ENCODE results near the gene ATP10A. TPM values are rescaled to one million over a fixed set of nuclear protein-coding genes. Genes with fewer than 3 reads are reported as not detected.

ATP10A gene
- total RNA-seq, 1 experiment from 2014 or later, result 2.5 TPM

- DNase-seq (ENCODE audit: low read depth), result no peak
Observed at GRCh38 chr15:25700916-25701315, 162.2 kb downstream of the ATP10A start.

DNA sequence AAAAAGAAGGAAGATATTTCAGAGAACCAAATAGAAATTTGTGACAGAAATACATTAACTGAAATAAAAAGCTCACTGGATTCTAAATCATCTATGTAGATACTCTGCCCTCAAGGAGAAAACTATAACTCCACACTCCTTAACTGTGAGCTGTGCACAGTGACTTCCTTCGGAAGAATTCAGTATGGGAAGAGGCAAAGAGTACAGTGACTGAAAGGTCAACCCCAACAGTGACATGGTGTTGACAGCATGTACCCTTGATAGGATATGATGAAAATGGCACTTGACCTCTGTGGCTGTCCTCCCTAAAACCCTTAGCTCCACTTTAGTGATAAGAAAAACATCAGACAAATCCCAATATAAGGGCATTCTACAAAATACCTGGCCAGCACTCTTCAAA, 165.5 kb downstream of the ATP10A start:
- no peak for DNase-seq (ENCODE audit: low read depth)

- no peak for DNase-seq (ENCODE audit: low read depth)
Observed at GRCh38 chr15:25695875-25696760, 167.0 kb downstream of the ATP10A start.

GRCh38 chr15:25694823-25695312, 168.3 kb downstream of the ATP10A start:
- no peak for DNase-seq (ENCODE audit: low read depth)

DNA sequence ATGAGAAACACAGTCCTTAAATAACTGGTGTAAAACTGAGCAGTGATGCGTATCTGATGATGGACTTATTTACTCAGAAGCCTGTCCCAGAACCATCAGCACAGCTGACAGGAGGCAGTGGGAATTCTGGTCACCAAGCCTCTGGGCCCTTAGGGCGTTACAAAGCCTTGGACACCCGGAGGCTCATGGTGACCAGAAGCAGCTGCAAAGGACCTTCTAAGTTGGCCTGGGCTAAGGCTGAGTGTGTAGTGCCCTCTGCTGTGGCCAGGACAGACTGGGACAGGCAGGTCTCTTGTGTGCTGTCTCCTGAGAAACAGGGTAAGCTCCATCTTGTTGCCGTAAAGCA, 168.9 kb downstream of the ATP10A start:
- DNase-seq (ENCODE audit: low read depth), result no peak

GRCh38 chr15:25693321-25694238, 169.5 kb downstream of the ATP10A start:
- DNase-seq (ENCODE audit: low read depth), result peak; percentile 34

DNA sequence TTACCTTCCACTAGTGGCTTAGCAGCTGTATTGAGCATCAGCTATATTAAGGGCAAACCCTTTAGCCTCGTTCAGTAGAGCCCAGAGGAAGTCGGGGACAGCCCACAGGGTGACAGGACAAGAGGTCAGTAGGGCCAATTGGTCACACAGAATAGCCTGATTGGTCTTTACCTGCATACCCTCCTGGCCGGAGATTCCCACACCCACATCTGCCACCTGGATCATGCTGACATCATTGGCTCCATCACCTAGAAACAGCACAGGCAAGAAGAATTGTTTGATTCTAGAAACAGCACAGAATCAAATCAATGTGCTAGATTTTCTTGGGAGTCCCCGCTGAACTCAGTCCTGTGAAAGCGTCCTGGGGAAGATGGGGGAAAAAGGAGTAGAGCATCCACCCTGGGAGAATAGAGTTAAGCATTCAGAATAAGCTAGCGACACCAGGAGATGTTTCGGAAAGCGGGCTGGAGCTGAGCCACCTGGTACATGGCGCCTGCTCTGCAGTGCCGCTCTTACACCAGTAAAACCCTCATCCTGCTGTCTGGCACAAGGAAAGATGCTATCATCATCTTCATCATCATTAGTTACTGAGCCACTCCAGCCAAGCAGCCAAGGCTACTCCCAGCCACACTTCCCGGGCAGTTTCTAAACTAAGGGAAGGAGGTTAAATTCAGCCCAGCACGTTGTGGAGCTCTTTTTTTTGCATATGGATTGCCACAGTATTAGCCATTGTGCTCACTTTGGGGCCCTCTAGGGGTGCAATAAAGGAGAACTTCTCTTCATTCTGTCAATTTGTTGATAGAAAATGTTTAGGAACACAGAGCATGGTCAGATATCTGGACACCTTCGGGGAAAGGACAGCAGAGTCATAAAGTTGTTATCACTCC, 171.3 kb downstream of the ATP10A start:
- DNase-seq (ENCODE audit: low read depth), result no peak

- DNase-seq (ENCODE audit: low read depth), result peak; percentile 69
Observed at GRCh38 chr15:25690673-25691543, 172.2 kb downstream of the ATP10A start.

GRCh38 chr15:25689592-25689991, 173.5 kb downstream of the ATP10A start:
- no peak for DNase-seq (ENCODE audit: low read depth)

GRCh38 chr15:25688166-25688565, 175.0 kb downstream of the ATP10A start:
- DNase-seq (ENCODE audit: low read depth), result no peak

- DNase-seq (ENCODE audit: low read depth), result no peak
Observed at GRCh38 chr15:25687689-25688088, 175.4 kb downstream of the ATP10A start.

DNA sequence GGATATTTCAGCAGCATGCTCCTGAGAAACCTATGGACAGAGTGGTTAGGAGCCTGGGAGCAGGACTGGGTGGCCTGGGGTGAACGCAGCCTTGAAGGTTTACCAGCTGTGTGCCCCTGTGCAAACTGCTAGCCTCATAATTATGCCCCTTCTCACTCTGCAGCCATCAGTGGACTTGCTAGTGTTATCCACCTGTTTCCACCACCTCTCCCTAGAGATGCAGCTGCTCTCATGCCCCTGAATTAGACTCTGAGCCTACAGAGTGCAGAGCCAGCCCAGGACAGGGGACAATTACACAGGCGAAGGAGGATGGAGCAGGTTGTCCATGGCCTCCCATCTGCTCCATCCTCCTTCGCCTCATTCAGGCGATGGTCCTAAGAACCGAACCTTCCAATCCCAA, 175.9 kb downstream of the ATP10A start:
- no peak for DNase-seq (ENCODE audit: low read depth)

DNA sequence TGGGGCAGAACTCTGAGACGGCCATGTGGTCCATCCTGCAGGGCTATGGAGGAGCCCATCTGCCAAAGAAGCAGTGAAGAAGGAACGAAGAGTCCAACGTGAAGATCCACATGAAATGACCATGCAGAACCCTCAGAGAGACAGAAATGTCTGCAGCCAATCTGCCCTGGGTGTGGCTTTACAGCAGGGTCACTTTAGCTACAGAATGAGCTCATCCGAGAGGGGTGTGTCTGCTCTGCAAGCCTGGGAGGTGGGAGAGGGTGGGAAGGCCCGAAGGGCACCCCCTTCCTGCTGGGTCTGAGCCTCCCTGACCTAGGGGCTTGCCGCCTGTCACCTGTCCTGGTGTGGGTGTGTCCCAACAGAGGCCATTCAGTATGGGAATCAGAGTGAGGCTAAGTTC, 176.3 kb downstream of the ATP10A start:
- no peak for DNase-seq (ENCODE audit: low read depth)

- peak; percentile 77 for DNase-seq (ENCODE audit: low read depth)
Observed at GRCh38 chr15:25684521-25685431, 178.4 kb downstream of the ATP10A start.

DNA sequence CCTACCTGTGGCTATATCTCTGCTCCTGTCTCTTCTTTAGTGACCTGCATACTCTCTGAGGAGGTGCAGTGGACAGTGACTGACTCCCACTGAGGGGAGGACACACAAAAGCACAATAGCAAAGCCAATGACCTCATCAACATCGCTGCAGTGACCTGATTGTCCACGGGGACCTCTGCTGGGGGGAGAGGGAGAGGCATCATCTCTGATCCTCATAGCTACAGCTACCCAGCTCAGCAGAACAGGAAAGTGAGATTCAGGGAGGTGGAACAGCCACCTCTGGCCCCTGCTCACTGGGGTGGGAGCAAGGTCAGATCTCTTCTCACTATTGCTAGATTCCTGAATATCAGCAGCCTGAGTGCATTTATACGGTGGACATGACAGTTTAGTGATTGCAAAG, 179.2 kb downstream of the ATP10A start:
- no peak for DNase-seq (ENCODE audit: low read depth)

DNA sequence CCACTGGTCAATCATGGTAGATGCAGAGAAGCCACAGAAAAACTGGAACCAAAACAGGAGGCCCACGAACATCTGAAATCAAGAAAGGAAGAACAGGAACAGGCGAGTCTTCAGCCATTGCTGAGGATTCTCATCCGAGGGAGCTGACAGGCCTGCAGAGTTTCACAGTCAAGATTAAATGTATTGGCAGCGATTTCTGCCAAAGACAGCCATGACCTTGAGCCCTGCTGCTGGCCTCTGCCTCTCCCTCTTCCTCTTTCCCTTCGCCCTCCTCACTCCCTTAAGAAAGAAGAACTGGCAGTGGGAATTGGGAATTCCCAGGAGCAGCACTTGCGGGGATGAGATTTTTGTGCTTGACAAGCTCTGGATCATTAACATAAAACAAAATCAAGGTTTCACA, 179.7 kb downstream of the ATP10A start:
- no peak for DNase-seq (ENCODE audit: low read depth)

DNA sequence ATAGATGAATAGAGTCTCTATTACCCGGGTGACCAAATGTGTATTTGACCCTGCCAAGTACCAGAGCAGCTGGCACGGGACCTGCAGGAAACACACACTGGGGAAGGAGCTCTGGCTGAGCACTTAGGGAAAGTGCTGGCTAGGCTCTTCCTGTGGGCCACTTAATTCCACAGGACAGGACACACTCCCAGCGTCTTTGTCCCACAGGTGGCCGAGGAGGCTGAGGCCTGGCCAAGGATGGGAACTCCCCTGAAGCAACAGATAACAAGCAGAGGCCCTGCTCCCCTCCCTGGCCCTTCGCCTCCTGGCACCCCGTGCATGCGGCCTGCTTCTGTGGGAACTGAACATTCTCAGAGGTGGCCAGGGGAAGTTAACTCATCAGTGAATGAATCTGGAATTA, 180.8 kb downstream of the ATP10A start:
- no peak for DNase-seq (ENCODE audit: low read depth)

DNA sequence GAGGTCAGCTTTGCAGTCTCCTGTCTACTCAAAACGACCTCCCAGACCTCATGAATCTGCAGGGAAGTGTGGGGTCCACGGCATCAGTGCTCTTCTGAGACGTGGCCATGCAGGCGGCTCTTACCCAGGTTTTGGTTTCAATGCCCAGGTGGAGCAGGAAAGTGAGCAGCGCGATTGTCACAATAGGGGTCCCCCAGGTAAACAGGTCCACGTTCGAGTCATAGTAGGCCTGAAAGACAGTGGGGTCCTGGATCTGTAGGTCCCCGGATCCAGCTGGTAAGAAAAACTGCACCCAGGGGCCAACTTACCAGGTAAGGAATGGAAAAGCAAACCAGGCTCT, 182.5 kb downstream of the ATP10A start:
- no peak for DNase-seq (ENCODE audit: low read depth)

DNA sequence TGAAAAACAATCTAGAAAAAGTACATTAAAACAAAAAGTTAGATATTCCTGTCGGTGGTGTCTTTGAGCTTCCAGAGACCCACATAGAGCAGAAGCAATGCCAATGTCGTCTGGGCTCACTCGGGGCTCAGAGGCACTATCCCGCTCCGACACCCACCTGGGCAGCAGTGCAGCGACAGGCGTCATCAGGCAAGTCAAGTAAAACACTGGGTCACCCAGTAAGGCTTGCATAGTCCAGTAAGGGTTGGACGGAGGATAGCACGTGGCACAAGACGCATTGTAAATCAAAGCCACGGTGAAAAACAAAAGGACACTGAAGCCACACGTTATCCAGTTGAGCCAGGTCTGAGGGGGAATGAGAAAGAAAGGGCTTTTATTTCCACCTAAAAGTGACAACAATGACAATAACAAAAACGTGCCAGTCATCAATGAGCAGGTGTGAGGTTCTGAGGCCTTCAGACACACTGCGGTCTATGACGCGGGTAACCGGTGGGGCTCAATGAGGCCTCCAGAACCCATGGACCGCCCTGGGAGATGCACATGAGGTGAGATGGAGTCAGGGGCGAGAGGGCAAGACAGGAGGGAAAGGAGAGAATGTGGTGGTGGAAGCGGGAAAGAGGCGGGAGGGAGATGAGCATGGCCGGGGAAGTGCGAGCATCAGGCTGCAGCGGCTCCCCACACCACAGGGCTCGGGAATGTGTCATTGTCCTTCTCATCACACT, 183.0 kb downstream of the ATP10A start:
- no peak for DNase-seq (ENCODE audit: low read depth)
